HL-60 (cell line): ENCODE measurements around the gene COL24A1.

ENCODE experiments used
- DNase-seq, 2 experiments: peaks; one replicate each; pipeline ENCODE4 v3.0.0-alpha.2; 2010 to 2020; ENCODE audit warnings: low read depth in 1 of 2, low spot score in 1 of 2
- H3K27ac ChIP-seq: fragments of 250-450 bp; sonication (Bioruptor Pico); replicated peaks from 2 replicates; pipeline ENCODE4 v1.5.1; 2020; ENCODE audit warnings: mild to moderate bottlenecking, moderate library complexity
- H3K27me3 ChIP-seq: fragments of 250-450 bp; sonication (Bioruptor Pico); 2 replicates; pipeline ENCODE4 v1.5.1; 2021; ENCODE audit warnings: mild to moderate bottlenecking, moderate library complexity; ENCODE audit not compliant: insufficient read depth, poor library complexity, severe bottlenecking
- H3K4me3 ChIP-seq: replicated peaks from 2 replicates; pipeline ENCODE4 v1.5.1; 2011; ENCODE audit warnings: mild to moderate bottlenecking, control low read depth, low read length; ENCODE audit not compliant: insufficient read depth
- GABPA ChIP-seq: IDR thresholded peaks from 2 replicates; pipeline ENCODE4 v1.6.1; 2012; ENCODE audit warnings: low read depth
- POLR2AphosphoS5 ChIP-seq: IDR thresholded peaks from 2 replicates; pipeline ENCODE4 v1.6.1; 2012; ENCODE audit warnings: low read depth
- SPI1 ChIP-seq: IDR thresholded peaks from 2 replicates; pipeline ENCODE4 v1.6.1; 2012; ENCODE audit warnings: low read depth, mild to moderate bottlenecking, borderline replicate concordance
- TF ChIP-seq, protein P1 (sequence below): IDR thresholded peaks from 2 replicates; pipeline ENCODE4 v1.6.1; 2012; ENCODE audit warnings: low read depth; ENCODE audit not compliant: insufficient replicate concordance
- TF ChIP-seq, protein P2 (sequence below): IDR thresholded peaks from one replicate; pipeline ENCODE4 v1.5.1; 2011; ENCODE audit warnings: low read length, control low read depth, inconsistent platforms; ENCODE audit not compliant: insufficient read depth

COL24A1 gene

DNA sequence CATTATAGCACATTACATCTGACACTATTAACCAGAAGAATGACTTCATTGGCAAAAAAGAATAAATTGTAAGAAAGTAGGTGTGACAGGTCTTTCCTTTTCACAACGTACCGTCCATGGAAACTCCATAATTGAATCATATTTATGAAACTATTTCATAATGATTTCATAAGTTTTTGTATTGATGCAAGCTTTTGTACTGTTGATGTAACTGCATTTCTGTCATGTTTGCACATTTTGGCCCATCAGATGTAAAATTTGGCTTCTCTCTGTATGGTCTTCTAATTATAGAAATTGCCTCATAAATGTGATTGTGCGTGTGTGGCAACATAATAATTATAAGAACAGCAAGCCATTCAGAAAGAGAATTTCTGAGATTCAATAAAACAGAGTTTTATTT, 267.7 kb downstream of the COL24A1 start:
- no peaks in the 10 kb centered on the region for H3K27me3 ChIP-seq
- DNase-seq: no peak
- no peak overlapping the region for H3K4me3 ChIP-seq
- TF ChIP-seq GABPA (no peak), POLR2AphosphoS5 (no peak), SPI1 (no peak)
- TF ChIP-seq, protein P1, sequence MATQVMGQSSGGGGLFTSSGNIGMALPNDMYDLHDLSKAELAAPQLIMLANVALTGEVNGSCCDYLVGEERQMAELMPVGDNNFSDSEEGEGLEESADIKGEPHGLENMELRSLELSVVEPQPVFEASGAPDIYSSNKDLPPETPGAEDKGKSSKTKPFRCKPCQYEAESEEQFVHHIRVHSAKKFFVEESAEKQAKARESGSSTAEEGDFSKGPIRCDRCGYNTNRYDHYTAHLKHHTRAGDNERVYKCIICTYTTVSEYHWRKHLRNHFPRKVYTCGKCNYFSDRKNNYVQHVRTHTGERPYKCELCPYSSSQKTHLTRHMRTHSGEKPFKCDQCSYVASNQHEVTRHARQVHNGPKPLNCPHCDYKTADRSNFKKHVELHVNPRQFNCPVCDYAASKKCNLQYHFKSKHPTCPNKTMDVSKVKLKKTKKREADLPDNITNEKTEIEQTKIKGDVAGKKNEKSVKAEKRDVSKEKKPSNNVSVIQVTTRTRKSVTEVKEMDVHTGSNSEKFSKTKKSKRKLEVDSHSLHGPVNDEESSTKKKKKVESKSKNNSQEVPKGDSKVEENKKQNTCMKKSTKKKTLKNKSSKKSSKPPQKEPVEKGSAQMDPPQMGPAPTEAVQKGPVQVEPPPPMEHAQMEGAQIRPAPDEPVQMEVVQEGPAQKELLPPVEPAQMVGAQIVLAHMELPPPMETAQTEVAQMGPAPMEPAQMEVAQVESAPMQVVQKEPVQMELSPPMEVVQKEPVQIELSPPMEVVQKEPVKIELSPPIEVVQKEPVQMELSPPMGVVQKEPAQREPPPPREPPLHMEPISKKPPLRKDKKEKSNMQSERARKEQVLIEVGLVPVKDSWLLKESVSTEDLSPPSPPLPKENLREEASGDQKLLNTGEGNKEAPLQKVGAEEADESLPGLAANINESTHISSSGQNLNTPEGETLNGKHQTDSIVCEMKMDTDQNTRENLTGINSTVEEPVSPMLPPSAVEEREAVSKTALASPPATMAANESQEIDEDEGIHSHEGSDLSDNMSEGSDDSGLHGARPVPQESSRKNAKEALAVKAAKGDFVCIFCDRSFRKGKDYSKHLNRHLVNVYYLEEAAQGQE: no peak
- TF ChIP-seq, protein P2, sequence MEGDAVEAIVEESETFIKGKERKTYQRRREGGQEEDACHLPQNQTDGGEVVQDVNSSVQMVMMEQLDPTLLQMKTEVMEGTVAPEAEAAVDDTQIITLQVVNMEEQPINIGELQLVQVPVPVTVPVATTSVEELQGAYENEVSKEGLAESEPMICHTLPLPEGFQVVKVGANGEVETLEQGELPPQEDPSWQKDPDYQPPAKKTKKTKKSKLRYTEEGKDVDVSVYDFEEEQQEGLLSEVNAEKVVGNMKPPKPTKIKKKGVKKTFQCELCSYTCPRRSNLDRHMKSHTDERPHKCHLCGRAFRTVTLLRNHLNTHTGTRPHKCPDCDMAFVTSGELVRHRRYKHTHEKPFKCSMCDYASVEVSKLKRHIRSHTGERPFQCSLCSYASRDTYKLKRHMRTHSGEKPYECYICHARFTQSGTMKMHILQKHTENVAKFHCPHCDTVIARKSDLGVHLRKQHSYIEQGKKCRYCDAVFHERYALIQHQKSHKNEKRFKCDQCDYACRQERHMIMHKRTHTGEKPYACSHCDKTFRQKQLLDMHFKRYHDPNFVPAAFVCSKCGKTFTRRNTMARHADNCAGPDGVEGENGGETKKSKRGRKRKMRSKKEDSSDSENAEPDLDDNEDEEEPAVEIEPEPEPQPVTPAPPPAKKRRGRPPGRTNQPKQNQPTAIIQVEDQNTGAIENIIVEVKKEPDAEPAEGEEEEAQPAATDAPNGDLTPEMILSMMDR: no peak
- no peak overlapping the region for H3K27ac ChIP-seq

DNA sequence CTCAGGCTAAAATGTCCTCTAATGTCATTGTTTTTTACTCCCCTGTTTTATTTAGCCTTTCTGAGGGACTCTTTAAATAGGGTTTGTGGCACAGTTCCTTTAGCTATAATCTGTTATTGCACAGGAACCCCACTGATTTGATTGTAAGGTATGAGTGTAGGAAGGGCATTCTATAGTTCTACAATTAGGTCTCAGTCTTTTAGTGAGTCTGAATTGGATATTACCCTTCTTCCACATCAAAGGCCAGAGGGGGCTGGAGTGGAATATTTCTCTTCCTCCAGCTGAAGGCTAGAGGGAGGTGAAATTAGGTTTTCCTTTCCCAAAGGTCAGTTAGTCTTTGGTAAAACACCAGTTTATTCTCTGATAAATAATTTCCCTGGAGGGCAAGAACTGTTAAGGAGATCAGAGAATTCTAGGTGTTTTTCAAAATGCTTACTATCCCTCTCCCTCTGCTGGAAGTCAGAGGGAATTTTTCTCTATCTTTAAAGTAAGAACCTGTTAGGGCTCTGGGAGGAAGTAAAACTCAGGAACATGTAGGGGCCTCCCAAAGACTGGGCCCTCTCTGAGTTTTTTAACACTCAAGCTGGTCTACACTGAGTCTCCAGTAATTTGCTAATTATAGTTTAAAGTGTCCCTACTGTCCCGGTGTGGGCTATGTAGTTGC, 272.1 kb downstream of the COL24A1 start:
- no peak for DNase-seq
- H3K4me3 ChIP-seq: no peak overlapping the region
- TF ChIP-seq POLR2AphosphoS5: no peak
- TF ChIP-seq, protein P1: no peak
- TF ChIP-seq, protein P2: no peak
- no peak for TF ChIP-seq GABPA
- no peak for TF ChIP-seq SPI1
- no peak overlapping the region for H3K27ac ChIP-seq
- H3K27me3 ChIP-seq: no peaks in the 10 kb centered on the region

DNA sequence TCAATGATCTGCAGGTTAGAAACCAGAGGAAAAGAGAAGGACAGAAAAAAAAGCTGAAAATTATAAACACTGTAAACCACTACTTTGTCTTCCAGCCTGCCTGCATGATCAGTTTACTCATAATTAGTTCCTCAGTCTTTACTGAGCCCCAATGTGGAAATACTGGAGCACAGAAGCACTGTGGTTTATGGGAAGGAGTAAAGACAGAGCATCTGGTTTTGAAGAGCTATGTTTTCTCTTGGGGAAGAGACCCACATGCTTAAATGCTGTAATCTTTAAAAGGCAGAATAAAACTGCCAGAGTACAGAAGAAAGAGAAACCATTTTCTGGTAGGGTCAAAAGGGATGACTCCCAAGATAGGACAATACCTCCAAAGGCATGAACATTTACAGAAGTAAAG, 289.4 kb downstream of the COL24A1 start:
- Histone ChIP-seq H3K27me3 (no peaks in the 10 kb centered on the region), H3K27ac (no peak overlapping the region), H3K4me3 (no peak overlapping the region)
- no peak for TF ChIP-seq SPI1
- TF ChIP-seq POLR2AphosphoS5: no peak
- no peak for TF ChIP-seq GABPA
- TF ChIP-seq, protein P1: no peak
- TF ChIP-seq, protein P2: no peak
- no peak for DNase-seq
